Common myeloid progenitor, CD34-positive (primary cell): Measurements from ENCODE around the gene DTYMK.
"Not testable (repeated sequence)": the region's sequence is repeated elsewhere in the genome, so short reads cannot be mapped to it uniquely, and the experiment has no call there.

Source experiments
- CTCF ChIA-PET: fragments of 350-600 bp; sonication (Branson Sonifier 250); formaldehyde crosslinking; loops from one replicate; lab custom pipeline; 2021; ENCODE audit warnings: antibody characterized with exemption; lab: Charles Lee
- POLR2A ChIA-PET: fragments of 350-600 bp; sonication (Branson Sonifier 250); formaldehyde crosslinking; loops from one replicate; lab custom pipeline; 2021; ENCODE audit warnings: antibody characterized with exemption; lab: Charles Lee
- DNase-seq, 3 donors: peaks; one replicate each; pipeline versions ENCODE4 v3.0.0 to v3.0.0-alpha.2; 2013
- H3K27ac ChIP-seq, 2 experiments: 1 replicate in 1 of 2; 2 replicates in 1 of 2; pipeline ENCODE4 v1.7.0; 2013; ENCODE audit warnings: inconsistent platforms in 2 of 2, low read length in 2 of 2, mild to moderate bottlenecking in 2 of 2, low read depth in 1 of 2, moderate library complexity in 1 of 2; ENCODE audit not compliant: severe bottlenecking in 2 of 2, insufficient read depth in 1 of 2, poor library complexity in 1 of 2
- H3K27me3 ChIP-seq, 5 experiments: replicated peaks in 2 of 5; 1 replicate in 3 of 5; 2 replicates in 2 of 5; pipeline versions ENCODE4 v1.6.1 to v1.7.0; 2013; ENCODE audit warnings: low read length in 4 of 5, mild to moderate bottlenecking in 2 of 5, moderate library complexity in 2 of 5, inconsistent platforms in 1 of 5; ENCODE audit not compliant: insufficient read depth in 5 of 5, control insufficient read depth in 4 of 5
- H3K36me3 ChIP-seq, 4 experiments: 1 replicate in 2 of 4; 2 replicates in 2 of 4; pipeline versions ENCODE4 v1.6.1 to v1.7.0; 2013; ENCODE audit warnings: low read length in 3 of 4, control low read depth in 1 of 4, mild to moderate bottlenecking in 1 of 4; ENCODE audit not compliant: control insufficient read depth in 4 of 4, insufficient read depth in 4 of 4
- H3K4me1 ChIP-seq, 4 experiments: 1 replicate in 3 of 4; 2 replicates in 1 of 4; pipeline versions ENCODE4 v1.6.1 to v1.7.1; 2013; ENCODE audit warnings: low read length in 3 of 4, mild to moderate bottlenecking in 3 of 4, control low read depth in 1 of 4, inconsistent platforms in 1 of 4, moderate library complexity in 1 of 4; ENCODE audit not compliant: control insufficient read depth in 4 of 4, insufficient read depth in 4 of 4; ENCODE audit errors: control extremely low read depth in 1 of 4
- H3K4me3 ChIP-seq, 7 experiments: 1 replicate in 4 of 7; 2 replicates in 3 of 7; pipeline versions ENCODE4 v1.5.1 to v1.7.0; 2013; ENCODE audit warnings: mild to moderate bottlenecking in 7 of 7, low read length in 6 of 7, moderate library complexity in 6 of 7, inconsistent platforms in 2 of 7, low read depth in 2 of 7, control low read depth in 1 of 7; ENCODE audit not compliant: insufficient read depth in 4 of 7, control insufficient read depth in 1 of 7; ENCODE audit errors: extremely low read depth in 1 of 7
- H3K9me3 ChIP-seq, 5 experiments: 1 replicate in 4 of 5; 2 replicates in 1 of 5; pipeline versions ENCODE4 v1.6.1 to v1.7.1; 2013; ENCODE audit warnings: low read length in 4 of 5, mild to moderate bottlenecking in 2 of 5, inconsistent platforms in 1 of 5, low read depth in 1 of 5, moderate library complexity in 1 of 5; ENCODE audit not compliant: control insufficient read depth in 4 of 5, insufficient read depth in 2 of 5; ENCODE audit errors: control extremely low read depth in 1 of 5
- WGBS: methylation state at CpG from one replicate; pipeline ENCODE4 v1.1.5; 2013; ENCODE audit not compliant: insufficient coverage; 5-methylcytosine and 5-hydroxymethylcytosine counted together

The DTYMK gene

DNA sequence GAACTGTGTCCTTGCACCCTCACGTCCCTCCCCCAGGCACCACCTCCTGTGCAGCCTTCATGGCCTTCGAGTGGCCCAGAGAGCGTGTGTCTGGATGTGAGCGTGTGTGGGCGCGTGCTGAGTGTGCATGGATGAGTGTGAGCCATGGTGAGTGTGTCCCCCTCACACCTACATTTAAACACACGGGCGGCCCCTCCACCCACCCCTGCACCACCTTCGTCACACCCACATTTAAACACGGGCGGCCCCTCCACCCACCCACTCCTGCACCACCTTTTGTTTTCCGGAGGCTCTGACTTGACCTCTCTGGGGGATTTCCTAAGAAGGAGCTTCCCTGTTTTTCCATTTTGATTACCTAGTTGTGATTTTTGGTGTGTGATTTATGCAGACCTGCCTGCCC, 17.8 kb downstream of the DTYMK start:
- POLR2A ChIA-PET, result no interaction called here
- CTCF ChIA-PET, result interaction anchor here (1.0 to 1.3 kb wide), 2 partner anchors 9 to 210 kb away, joined by 3 to 4 read pairs; no protein-coding TSS in a partner anchor
- 75% methylated on average over 4 of the region's 12 CpGs for WGBS

GRCh38 chr2:241668354-241668753, 18.3 kb downstream of the DTYMK start:
- peaks cover 0 to 6% (median under 1%) of the 10 kb centered on the region in 4 experiments for H3K4me1 ChIP-seq
- no peak overlapping the region for H3K27ac ChIP-seq
- no peak overlapping the region for H3K4me3 ChIP-seq
- no peaks in the 10 kb centered on the region for H3K27me3 ChIP-seq
- ChIA-PET CTCF (interaction anchor here (1.0 to 1.3 kb wide), 2 partner anchors 8 to 211 kb away, joined by 3 to 4 read pairs; no protein-coding TSS in a partner anchor), POLR2A (no interaction called here)
- no peaks in the 10 kb centered on the region for H3K9me3 ChIP-seq
- no peak for DNase-seq
- peaks cover 18 to 68% (median 57%) of the 10 kb centered on the region in 4 experiments for H3K36me3 ChIP-seq
- 98% methylated on average over 21 of the region's 21 CpGs for WGBS

More for the DNA sequence above, 17.8 kb downstream of the DTYMK start:
- peaks cover 18 to 69% (median 57%) of the 10 kb centered on the region in 4 experiments for H3K36me3 ChIP-seq
- H3K4me1 ChIP-seq, result peaks cover 0 to 6% (median under 1%) of the 10 kb centered on the region in 4 experiments
- DNase-seq, result no peak
- no peaks in the 10 kb centered on the region for H3K9me3 ChIP-seq
- H3K27me3 ChIP-seq, result no peaks in the 10 kb centered on the region
- H3K27ac ChIP-seq, result no peak overlapping the region
- H3K4me3 ChIP-seq, result no peak overlapping the region

DNA sequence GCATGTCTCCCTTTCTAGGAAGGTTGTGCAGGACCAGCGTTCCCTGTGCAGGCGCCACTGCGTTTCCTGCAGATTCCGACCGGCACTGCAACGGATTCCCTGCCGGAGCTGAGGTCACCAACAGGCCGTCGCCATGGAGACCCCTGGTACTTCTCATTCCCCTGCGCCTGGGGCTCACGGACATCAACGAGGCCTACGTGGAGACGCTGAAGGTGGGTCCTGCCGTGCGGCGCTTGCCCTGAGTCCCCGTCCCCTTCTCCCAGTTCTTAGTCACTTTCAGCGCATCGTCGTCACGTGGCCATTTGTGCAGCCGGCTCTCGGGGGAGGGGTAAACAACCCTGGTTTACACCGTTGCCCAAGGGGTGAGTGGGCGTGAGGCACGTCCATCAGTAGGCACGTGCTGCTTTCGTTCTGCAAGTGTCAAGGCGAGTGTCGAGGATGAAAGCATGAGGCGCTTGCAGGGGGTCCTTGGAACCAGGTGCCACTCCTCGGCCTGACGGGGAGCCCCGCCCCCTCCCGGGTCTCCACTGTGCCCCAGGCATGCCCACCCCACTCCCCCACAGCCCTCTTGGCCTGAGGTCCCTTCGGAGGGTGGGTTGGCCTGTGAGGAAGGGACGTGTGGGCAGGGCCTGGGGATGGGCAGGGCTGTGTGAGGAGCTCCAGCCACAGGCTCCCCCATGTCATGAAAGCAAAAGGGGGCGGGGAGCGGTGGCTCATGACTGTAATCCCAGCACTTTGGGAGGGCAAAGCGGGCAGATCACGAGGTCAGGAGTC, 19.8 kb downstream of the DTYMK start:
- H3K9me3 ChIP-seq, result no peaks in the 10 kb centered on the region
- no peak overlapping the region for H3K27ac ChIP-seq
- H3K4me1 ChIP-seq, result peaks cover 0 to 6% (median under 1%) of the 10 kb centered on the region in 4 experiments
- H3K4me3 ChIP-seq, result no peak overlapping the region
- H3K27me3 ChIP-seq, result no peaks in the 10 kb centered on the region
- ChIA-PET POLR2A (no interaction called here), CTCF (interaction anchor here (0.7 kb wide), 1 partner anchor 152 kb away, joined by 3 read pairs; no protein-coding TSS in a partner anchor)
- 97% methylated on average over 36 of the region's 42 CpGs for WGBS
- peaks cover 15 to 61% (median 51%) of the 10 kb centered on the region in 4 experiments for H3K36me3 ChIP-seq
- DNase-seq, result no peak

DNA sequence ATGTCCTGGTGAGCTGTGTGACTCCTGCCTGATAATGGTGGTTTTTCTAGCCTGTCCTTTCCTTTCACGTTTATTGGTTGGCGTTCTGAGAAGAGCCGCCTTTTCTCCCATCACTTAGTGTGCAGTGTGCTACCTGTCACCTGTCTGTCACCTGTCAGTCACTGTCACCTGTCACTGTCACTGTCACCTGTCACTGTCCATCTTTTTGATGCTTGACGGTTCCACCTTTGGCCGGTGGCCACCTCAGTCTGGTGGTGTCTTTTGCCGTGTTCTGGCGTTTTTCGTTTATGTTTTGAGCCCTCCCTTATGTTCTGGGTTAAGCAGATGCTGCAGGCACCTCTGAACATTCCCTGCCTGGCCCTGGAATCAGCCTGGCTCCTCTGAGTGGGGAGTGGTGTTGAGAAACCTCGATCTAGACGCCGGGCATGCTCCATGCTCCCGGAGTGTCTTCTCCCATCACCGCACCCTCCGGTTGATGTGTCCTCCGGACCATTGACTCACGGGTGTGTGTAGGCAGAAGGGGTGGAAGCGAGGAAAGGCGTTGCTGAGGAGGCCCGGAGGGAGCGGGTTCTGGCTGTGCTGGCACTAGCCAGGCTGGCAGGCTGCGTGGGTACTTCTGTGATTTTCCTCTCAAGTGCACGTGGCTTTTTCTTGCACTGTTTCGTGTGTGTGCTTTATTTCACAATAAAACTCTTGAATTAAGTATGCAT, 20.7 kb downstream of the DTYMK start:
- CTCF ChIA-PET, result interaction anchor here (0.8 to 1.2 kb wide), 2 partner anchors 12 to 211 kb away, joined by 3 read pairs; no protein-coding TSS in a partner anchor
- Histone ChIP-seq H3K27ac (no peak overlapping the region), H3K9me3 (no peaks in the 10 kb centered on the region), H3K4me3 (no peak overlapping the region), H3K36me3 (peaks cover 17 to 61% (median 49%) of the 10 kb centered on the region in 4 experiments), H3K4me1 (peaks cover 0 to 6% (median under 1%) of the 10 kb centered on the region in 4 experiments), H3K27me3 (no peaks in the 10 kb centered on the region)
- POLR2A ChIA-PET, result no interaction called here
- WGBS, result 93% methylated on average over 22 of the region's 23 CpGs
- DNase-seq, result no peak

DNA sequence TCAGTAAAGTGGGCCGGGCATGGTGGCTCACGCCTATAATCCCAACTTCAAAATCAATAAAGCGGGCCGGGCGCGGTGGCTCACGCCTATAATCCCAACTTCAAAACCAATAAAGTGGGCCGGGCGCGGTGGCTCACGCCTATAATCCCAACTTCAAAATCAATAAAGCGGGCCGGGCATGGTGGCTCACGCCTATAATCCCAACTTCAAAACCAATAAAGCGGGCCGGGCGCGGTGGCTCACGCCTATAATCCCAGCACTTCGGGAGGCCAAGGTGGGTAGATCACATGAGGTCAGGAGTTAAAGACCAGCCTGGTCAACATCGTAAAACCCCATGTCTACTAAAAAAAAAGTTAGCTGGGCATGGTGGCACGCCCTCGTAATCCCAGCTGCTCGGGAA, 23.9 kb downstream of the DTYMK start:
- H3K4me3 ChIP-seq, H3K4me1 ChIP-seq, POLR2A ChIA-PET, DNase-seq, H3K27ac ChIP-seq, H3K27me3 ChIP-seq, H3K9me3 ChIP-seq: not testable (repeated sequence)
- WGBS, result 95% methylated on average over 14 of the region's 24 CpGs
- CTCF ChIA-PET, result interaction anchor here (1.2 kb wide), 1 partner anchor 9 kb away, joined by 3 read pairs; no protein-coding TSS in a partner anchor
- H3K36me3 ChIP-seq, result peaks cover 18 to 59% (median 39%) of the 10 kb centered on the region in 4 experiments

DNA sequence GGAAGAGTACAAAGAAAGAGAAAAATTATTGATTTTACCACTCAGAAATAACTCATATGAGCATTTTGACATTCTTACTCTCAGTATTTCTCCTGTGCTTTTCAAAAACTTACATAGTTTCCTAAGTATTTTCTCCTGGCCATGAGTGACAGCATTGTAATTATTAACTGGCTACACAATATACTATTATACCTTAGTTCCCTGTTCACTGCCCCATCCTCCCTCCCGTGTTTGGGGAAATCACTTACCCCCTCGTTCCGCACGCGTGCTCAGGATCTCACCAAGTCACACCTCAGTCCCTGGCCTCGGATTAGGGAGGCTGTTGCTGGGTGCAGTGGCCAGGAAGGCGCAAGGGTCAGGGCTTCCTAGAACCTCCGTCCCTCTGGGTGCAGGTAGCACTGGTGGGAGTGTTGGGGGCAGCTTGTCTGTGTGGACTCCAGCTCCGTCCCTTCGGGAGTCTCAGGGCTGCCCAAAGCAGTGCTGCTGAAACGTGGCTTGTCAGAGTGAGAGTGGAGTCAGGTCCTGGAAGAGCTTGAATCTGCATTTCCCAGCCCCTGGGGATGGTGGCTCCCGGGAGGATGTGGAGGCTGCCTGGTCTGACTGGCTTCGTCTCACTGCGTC, 25.9 kb downstream of the DTYMK start:
- Histone ChIP-seq H3K27me3 (no peaks in the 10 kb centered on the region), H3K9me3 (no peaks in the 10 kb centered on the region), H3K4me1 (peaks cover 0 to 6% (median under 1%) of the 10 kb centered on the region in 4 experiments), H3K4me3 (no peak overlapping the region), H3K27ac (no peak overlapping the region), H3K36me3 (peaks cover 13 to 56% (median 38%) of the 10 kb centered on the region in 4 experiments)
- no peak for DNase-seq
- POLR2A ChIA-PET, result interaction anchor here (0.6 kb wide), 1 partner anchor 206 kb away, joined by 3 read pairs; no protein-coding TSS in a partner anchor
- CTCF ChIA-PET, result interaction anchor here (1.1 to 2.8 kb wide), 4 partner anchors 8 to 809 kb away, joined by 3 to 12 read pairs (median 4); partner anchors contain the start of gene ING5
- 97% methylated on average over 13 of the region's 14 CpGs for WGBS
